ENCODE measurements around the gene VIPAS39. TPM values are rescaled to one million over a fixed set of nuclear protein-coding genes. Genes with fewer than 3 reads are reported as not detected.

Gene VIPAS39
- total and polyA plus RNA-seq, 2 of the 13 experiments (the other 11 are each of a cell fraction or from before 2014, with no cell fraction given) = 13.3 to 21.5 TPM

- TF ChIP-seq REST (IDR thresholded peaks at IDR 0.05; ENCODE audit: borderline replicate concordance in 1 of 2, low read depth in 1 of 2, low read length in 2 of 2) (no peak), MYNN (CRISPR knock-in tag; IDR thresholded peaks at IDR 0.05; ENCODE audit: low read depth) (no peak), ZSCAN9 (CRISPR knock-in tag; IDR thresholded peaks at IDR 0.05; ENCODE audit: borderline replicate concordance) (no peak), NR2F6 (IDR thresholded peaks at IDR 0.05) (peak; percentile 48), NR2F6 (CRISPR knock-in tag; IDR thresholded peaks at IDR 0.05) (no peak), HCFC1 (IDR thresholded peaks at IDR 0.05; ENCODE audit: low read depth, low read length) (no peak), FOXK1 (CRISPR knock-in tag; IDR thresholded peaks at IDR 0.05; ENCODE audit: borderline replicate concordance, low read depth) (no peak), BRF2 (CRISPR knock-in tag; IDR thresholded peaks at IDR 0.05) (no peak), ZNF124 (CRISPR knock-in tag; IDR thresholded peaks at IDR 0.05) (no peak), MAFF (IDR thresholded peaks at IDR 0.05; ENCODE audit: low read depth, low read length) (no peak), SP2 (CRISPR knock-in tag; IDR thresholded peaks at IDR 0.05) (no peak), RELA (CRISPR knock-in tag; IDR thresholded peaks at IDR 0.05) (no peak), ZNF335 (CRISPR knock-in tag; IDR thresholded peaks at IDR 0.05) (no peak), ZNF382 (CRISPR knock-in tag; IDR thresholded peaks at IDR 0.05; ENCODE audit: borderline replicate concordance) (no peak), ZNF235 (CRISPR knock-in tag; IDR thresholded peaks at IDR 0.05; ENCODE audit: borderline replicate concordance) (no peak), KAT7 (CRISPR knock-in tag; IDR thresholded peaks at IDR 0.05; ENCODE audit: borderline replicate concordance) (no peak)
- TF ChIP-seq, protein P1, sequence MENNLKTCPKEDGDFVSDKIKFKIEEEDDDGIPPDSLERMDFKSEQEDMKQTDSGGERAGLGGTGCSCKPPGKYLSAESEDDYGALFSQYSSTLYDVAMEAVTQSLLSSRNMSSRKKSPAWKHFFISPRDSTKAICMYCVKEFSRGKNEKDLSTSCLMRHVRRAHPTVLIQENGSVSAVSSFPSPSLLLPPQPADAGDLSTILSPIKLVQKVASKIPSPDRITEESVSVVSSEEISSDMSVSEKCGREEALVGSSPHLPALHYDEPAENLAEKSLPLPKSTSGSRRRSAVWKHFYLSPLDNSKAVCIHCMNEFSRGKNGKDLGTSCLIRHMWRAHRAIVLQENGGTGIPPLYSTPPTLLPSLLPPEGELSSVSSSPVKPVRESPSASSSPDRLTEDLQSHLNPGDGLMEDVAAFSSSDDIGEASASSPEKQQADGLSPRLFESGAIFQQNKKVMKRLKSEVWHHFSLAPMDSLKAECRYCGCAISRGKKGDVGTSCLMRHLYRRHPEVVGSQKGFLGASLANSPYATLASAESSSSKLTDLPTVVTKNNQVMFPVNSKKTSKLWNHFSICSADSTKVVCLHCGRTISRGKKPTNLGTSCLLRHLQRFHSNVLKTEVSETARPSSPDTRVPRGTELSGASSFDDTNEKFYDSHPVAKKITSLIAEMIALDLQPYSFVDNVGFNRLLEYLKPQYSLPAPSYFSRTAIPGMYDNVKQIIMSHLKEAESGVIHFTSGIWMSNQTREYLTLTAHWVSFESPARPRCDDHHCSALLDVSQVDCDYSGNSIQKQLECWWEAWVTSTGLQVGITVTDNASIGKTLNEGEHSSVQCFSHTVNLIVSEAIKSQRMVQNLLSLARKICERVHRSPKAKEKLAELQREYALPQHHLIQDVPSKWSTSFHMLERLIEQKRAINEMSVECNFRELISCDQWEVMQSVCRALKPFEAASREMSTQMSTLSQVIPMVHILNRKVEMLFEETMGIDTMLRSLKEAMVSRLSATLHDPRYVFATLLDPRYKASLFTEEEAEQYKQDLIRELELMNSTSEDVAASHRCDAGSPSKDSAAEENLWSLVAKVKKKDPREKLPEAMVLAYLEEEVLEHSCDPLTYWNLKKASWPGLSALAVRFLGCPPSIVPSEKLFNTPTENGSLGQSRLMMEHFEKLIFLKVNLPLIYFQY (CRISPR knock-in tag; IDR thresholded peaks at IDR 0.05; ENCODE audit: borderline replicate concordance) = no peak
- TF ChIP-seq, protein P2, sequence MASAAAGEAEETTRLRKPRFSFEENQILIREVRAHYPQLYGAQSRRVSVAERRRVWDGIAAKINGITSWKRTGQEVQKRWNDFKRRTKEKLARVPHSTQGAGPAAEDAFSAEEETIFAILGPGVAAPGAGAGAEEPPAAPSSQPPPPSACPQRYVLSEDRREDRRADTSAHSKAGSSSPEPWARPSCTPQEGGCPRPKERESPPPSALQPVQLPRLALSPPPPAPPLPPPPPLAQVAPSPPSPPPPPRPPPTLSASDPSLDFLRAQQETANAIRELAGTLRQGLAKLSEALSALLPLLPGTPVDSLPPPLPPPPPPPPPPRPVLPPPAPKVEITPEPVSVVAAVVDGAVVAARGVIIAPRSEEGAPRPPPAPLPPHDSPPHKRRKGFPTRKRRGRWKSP (CRISPR knock-in tag; IDR thresholded peaks at IDR 0.05) = 0 out of 2 replicates have a peak, but pooled peaks have one; percentile 59
These were observed 44.8 kb upstream of the VIPAS39 start (continued) for GRCh38 chr14:77502109-77502782.
